T-helper 17 cell (primary cell): ENCODE data around the gene CCDC141. TPM values are rescaled to one million over a fixed set of nuclear protein-coding genes. Genes with fewer than 3 reads are reported as not detected.

Source experiments
- ATAC-seq: fragments of 150-1000 bp; cut with Tn5 transposase; 2 replicates; pipeline ENCODE4 v1.10.0; 2021; ENCODE audit warnings: mild to moderate bottlenecking, moderate library complexity
- DNase-seq, 3 donors: peaks; one replicate each; pipeline versions ENCODE4 v3.0.0 to v3.0.0-alpha.2; 2020 to 2021
- H3K9me3 ChIP-seq: one replicate; pipeline ENCODE4 v1.7.0; 2013; ENCODE audit warnings: low read length, mild to moderate bottlenecking; ENCODE audit not compliant: control insufficient read depth, poor library complexity, severe bottlenecking
- H3K27ac Mint-ChIP-seq: one replicate; pipeline ENCODE4 v1.8.0; 2022; ENCODE audit warnings: mild to moderate bottlenecking, moderate library complexity, mixed read lengths
- H3K27me3 Mint-ChIP-seq: one replicate; pipeline ENCODE4 v1.8.0; 2022; ENCODE audit warnings: mixed read lengths
- H3K36me3 Mint-ChIP-seq: one replicate; pipeline ENCODE4 v1.8.0; 2022; ENCODE audit warnings: low read depth, mixed read lengths
- H3K4me1 Mint-ChIP-seq: one replicate; pipeline ENCODE4 v1.8.0; 2022; ENCODE audit warnings: mild to moderate bottlenecking, mixed read lengths
- H3K4me3 Mint-ChIP-seq: one replicate; pipeline ENCODE4 v1.8.0; 2022; ENCODE audit warnings: mild to moderate bottlenecking, moderate library complexity, mixed read lengths
- total RNA-seq, 4 donors: library from RNA in 2 of 4; stranded (reverse) in 2 of 4; gene quantifications; one replicate each; pipeline ENCODE4 v1.2.3 and lab custom pipeline; 2022 to 2026

Gene CCDC141
- total RNA-seq, 2 donors from 2014 or later = 18.2 to 22.8 TPM

GRCh38 chr2:178933493-178933892 lies 116.4 kb downstream of the CCDC141 start:
- Mint-ChIP-seq H3K4me3 (no peak overlapping the region), H3K36me3 (no peaks in the 10 kb centered on the region), H3K27me3 (no peaks in the 10 kb centered on the region), H3K27ac (no peak overlapping the region), H3K4me1 (no peaks in the 10 kb centered on the region)
- no peak for DNase-seq
- ATAC-seq = no peak
- no peaks in the 10 kb centered on the region for H3K9me3 ChIP-seq

GRCh38 chr2:178928077-178928476 lies 121.9 kb downstream of the CCDC141 start:
- no peaks in the 10 kb centered on the region for H3K9me3 ChIP-seq
- peaks cover 24% of the 10 kb centered on the region for H3K27me3 Mint-ChIP-seq
- no peaks in the 10 kb centered on the region for H3K36me3 Mint-ChIP-seq
- H3K27ac Mint-ChIP-seq = no peak overlapping the region
- ATAC-seq = no peak
- DNase-seq = no peak
- H3K4me1 Mint-ChIP-seq = peaks cover 4% of the 10 kb centered on the region
- H3K4me3 Mint-ChIP-seq = no peak overlapping the region

- H3K9me3 ChIP-seq = no peaks in the 10 kb centered on the region
- DNase-seq (no peak), ATAC-seq (no peak)
- Mint-ChIP-seq H3K27ac (no peak overlapping the region), H3K4me1 (peaks cover 4% of the 10 kb centered on the region), H3K27me3 (peaks cover 24% of the 10 kb centered on the region), H3K4me3 (peak overlapping the region; percentile 39), H3K36me3 (no peaks in the 10 kb centered on the region)
Observed at GRCh38 chr2:178927173-178927572, 122.8 kb downstream of the CCDC141 start.

GRCh38 chr2:178924817-178925216 lies 125.1 kb downstream of the CCDC141 start:
- no peaks in the 10 kb centered on the region for H3K9me3 ChIP-seq
- Mint-ChIP-seq H3K27me3 (peaks cover 28% of the 10 kb centered on the region), H3K27ac (no peak overlapping the region), H3K4me1 (peaks cover 4% of the 10 kb centered on the region), H3K36me3 (no peaks in the 10 kb centered on the region), H3K4me3 (no peak overlapping the region)
- ATAC-seq (no peak), DNase-seq (no peak)

- no peak for ATAC-seq
- no peaks in the 10 kb centered on the region for H3K9me3 ChIP-seq
- no peak overlapping the region for H3K4me3 Mint-ChIP-seq
- H3K4me1 Mint-ChIP-seq = peaks cover 4% of the 10 kb centered on the region
- H3K36me3 Mint-ChIP-seq = no peaks in the 10 kb centered on the region
- no peak overlapping the region for H3K27ac Mint-ChIP-seq
- H3K27me3 Mint-ChIP-seq = peaks cover 28% of the 10 kb centered on the region
- no peak for DNase-seq
Observed at GRCh38 chr2:178923546-178923945, 126.4 kb downstream of the CCDC141 start.

GRCh38 chr2:178920916-178921513 lies 128.9 kb downstream of the CCDC141 start:
- Mint-ChIP-seq H3K36me3 (no peaks in the 10 kb centered on the region), H3K27me3 (peaks cover 11% of the 10 kb centered on the region), H3K27ac (no peak overlapping the region), H3K4me3 (no peak overlapping the region), H3K4me1 (no peaks in the 10 kb centered on the region)
- DNase-seq (no peak), ATAC-seq (no peak)
- no peaks in the 10 kb centered on the region for H3K9me3 ChIP-seq

GRCh38 chr2:178917555-178917954 lies 132.4 kb downstream of the CCDC141 start:
- no peak overlapping the region for H3K4me3 Mint-ChIP-seq
- H3K4me1 Mint-ChIP-seq = peaks cover 5% of the 10 kb centered on the region
- no peak for ATAC-seq
- H3K27ac Mint-ChIP-seq = no peak overlapping the region
- H3K27me3 Mint-ChIP-seq = peaks cover 4% of the 10 kb centered on the region
- H3K9me3 ChIP-seq = no peaks in the 10 kb centered on the region
- no peak for DNase-seq
- no peaks in the 10 kb centered on the region for H3K36me3 Mint-ChIP-seq

- H3K4me1 Mint-ChIP-seq = peaks cover 5% of the 10 kb centered on the region
- H3K36me3 Mint-ChIP-seq = no peaks in the 10 kb centered on the region
- H3K27me3 Mint-ChIP-seq = no peaks in the 10 kb centered on the region
- no peak for DNase-seq
- H3K4me3 Mint-ChIP-seq = no peak overlapping the region
- H3K9me3 ChIP-seq = no peaks in the 10 kb centered on the region
- ATAC-seq = no peak
- H3K27ac Mint-ChIP-seq = no peak overlapping the region
Observed at GRCh38 chr2:178915423-178916173, 134.3 kb downstream of the CCDC141 start.

- no peak overlapping the region for H3K4me3 Mint-ChIP-seq
Observed at GRCh38 chr2:178914259-178914849, 135.6 kb downstream of the CCDC141 start.

GRCh38 chr2:178913049-178913441 lies 136.9 kb downstream of the CCDC141 start:
- ATAC-seq (no peak), DNase-seq (no peak)
- no peaks in the 10 kb centered on the region for H3K9me3 ChIP-seq
- Mint-ChIP-seq H3K4me3 (no peak overlapping the region), H3K4me1 (peaks cover 5% of the 10 kb centered on the region), H3K27me3 (peaks cover 8% of the 10 kb centered on the region), H3K27ac (no peak overlapping the region), H3K36me3 (no peaks in the 10 kb centered on the region)

More at GRCh38 chr2:178914259-178914849, 135.6 kb downstream of the CCDC141 start:
- H3K9me3 ChIP-seq = no peaks in the 10 kb centered on the region
- DNase-seq (peak; percentile 34 to 48 (median 35)), ATAC-seq (peak; percentile 87)
- Mint-ChIP-seq H3K4me1 (peaks cover 5% of the 10 kb centered on the region), H3K36me3 (no peaks in the 10 kb centered on the region), H3K27me3 (peaks cover 7% of the 10 kb centered on the region), H3K27ac (no peak overlapping the region)

- Mint-ChIP-seq H3K36me3 (no peaks in the 10 kb centered on the region), H3K4me1 (peaks cover 5% of the 10 kb centered on the region), H3K27ac (no peak overlapping the region), H3K4me3 (no peak overlapping the region), H3K27me3 (peaks cover 8% of the 10 kb centered on the region)
- ATAC-seq (no peak), DNase-seq (no peak)
- no peaks in the 10 kb centered on the region for H3K9me3 ChIP-seq
Observed at GRCh38 chr2:178912416-178913048, 137.4 kb downstream of the CCDC141 start.

- ATAC-seq (no peak), DNase-seq (no peak)
- Mint-ChIP-seq H3K36me3 (no peaks in the 10 kb centered on the region), H3K4me1 (peaks cover 5% of the 10 kb centered on the region), H3K4me3 (no peak overlapping the region), H3K27ac (no peak overlapping the region), H3K27me3 (peaks cover 15% of the 10 kb centered on the region)
- H3K9me3 ChIP-seq = no peaks in the 10 kb centered on the region
Observed at GRCh38 chr2:178911039-178911438, 138.9 kb downstream of the CCDC141 start.

- DNase-seq (no peak), ATAC-seq (no peak)
- Mint-ChIP-seq H3K27ac (no peak overlapping the region), H3K36me3 (no peaks in the 10 kb centered on the region), H3K27me3 (peaks cover 15% of the 10 kb centered on the region), H3K4me1 (peaks cover 5% of the 10 kb centered on the region), H3K4me3 (no peak overlapping the region)
- no peaks in the 10 kb centered on the region for H3K9me3 ChIP-seq
Observed at GRCh38 chr2:178910005-178910404, 139.9 kb downstream of the CCDC141 start.
